ENCODE data around the gene FAM163B. TPM values are rescaled to one million over a fixed set of nuclear protein-coding genes. Genes with fewer than 3 reads are reported as not detected.

The FAM163B gene
- total RNA-seq, 1 experiment from 2014 or later: 2.0 TPM

GRCh38 chr9:133599470-133600173 is 9.6 kb downstream of the FAM163B start (continued):
- no peak for TF ChIP-seq TCF7 (CRISPR knock-in tag; IDR thresholded peaks at IDR 0.05; ENCODE audit: low read depth)
- TF ChIP-seq ATF3 (CRISPR knock-in tag; conservative IDR thresholded peaks at IDR 0.05): no peak

GRCh38 chr9:133598978-133599377 is 10.2 kb downstream of the FAM163B start:
- Mint-ChIP-seq H3K36me3 (peaks cover 18% of the 10 kb centered on the region), H3K4me3 (no peak overlapping the region), H3K27me3 (ENCODE audit: low read depth) (peaks cover 15% of the 10 kb centered on the region), H3K4me1 (peaks cover 3% of the 10 kb centered on the region; the same call in 1 of the 2 replicates), H3K27ac (no peak overlapping the region), H3K9me3 (peaks cover 27% of the 10 kb centered on the region)
- TF ChIP-seq E2F4 (CRISPR knock-in tag; IDR thresholded peaks at IDR 0.05; ENCODE audit: borderline replicate concordance, low read depth) (no peak), RORB (CRISPR knock-in tag; IDR thresholded peaks at IDR 0.05) (no peak), KAT7 (CRISPR knock-in tag; IDR thresholded peaks at IDR 0.05; ENCODE audit: borderline replicate concordance) (no peak), NR1H2 (CRISPR knock-in tag; IDR thresholded peaks at IDR 0.05) (no peak), FOXP1 (CRISPR knock-in tag; IDR thresholded peaks at IDR 0.05; ENCODE audit: borderline replicate concordance) (no peak)
- ATAC-seq (no peak), DNase-seq (ENCODE audit: low spot score) (no peak)
- ChIA-PET POLR2A (no interaction called here), CTCF (no interaction called here)

- no peak for TF ChIP-seq ZNF281 (CRISPR knock-in tag; IDR thresholded peaks at IDR 0.05)
- peak; percentile 100 for TF ChIP-seq ZNF317 (CRISPR knock-in tag; IDR thresholded peaks at IDR 0.05; ENCODE audit: borderline replicate concordance, low read depth)
- DNase-seq (ENCODE audit: low spot score) (no peak), ATAC-seq (no peak)
- H3K4me1 Mint-ChIP-seq: peaks cover 3% of the 10 kb centered on the region; the same call in 1 of the 2 replicates
- ChIA-PET CTCF (interaction anchor here (0.7 to 1.0 kb wide), 3 partner anchors 12 to 44 kb away, joined by 3 read pairs; no protein-coding TSS in a partner anchor), POLR2A (no interaction called here)
- peaks cover 27% of the 10 kb centered on the region for H3K9me3 Mint-ChIP-seq
- no peak overlapping the region for H3K27ac Mint-ChIP-seq
- H3K27me3 Mint-ChIP-seq (ENCODE audit: low read depth): peaks cover 17% of the 10 kb centered on the region
- no peak overlapping the region for H3K4me3 Mint-ChIP-seq
- H3K36me3 Mint-ChIP-seq: peaks cover 18% of the 10 kb centered on the region
Measured at GRCh38 chr9:133597316-133597957, 11.8 kb downstream of the FAM163B start.

- CTCF ChIA-PET: no interaction called here
- POLR2A ChIA-PET: no interaction called here
- ATAC-seq (no peak), DNase-seq (ENCODE audit: low spot score) (no peak)
- TF ChIP-seq FOXP4 (CRISPR knock-in tag; IDR thresholded peaks at IDR 0.05): no peak
- TF ChIP-seq JUN (CRISPR knock-in tag; IDR thresholded peaks at IDR 0.05): no peak
- TF ChIP-seq PRDM15 (CRISPR knock-in tag; IDR thresholded peaks at IDR 0.05): no peak
- no peak for TF ChIP-seq SMAD4 (CRISPR knock-in tag; IDR thresholded peaks at IDR 0.05)
- no peak for TF ChIP-seq NR1H2 (CRISPR knock-in tag; IDR thresholded peaks at IDR 0.05)
- TF ChIP-seq MXD4 (CRISPR knock-in tag; IDR thresholded peaks at IDR 0.05; ENCODE audit: borderline replicate concordance): no peak
- no peak for TF ChIP-seq RORB (CRISPR knock-in tag; IDR thresholded peaks at IDR 0.05)
- no peak for TF ChIP-seq ZNF219 (CRISPR knock-in tag; IDR thresholded peaks at IDR 0.05; ENCODE audit: borderline replicate concordance)
- peaks cover 18% of the 10 kb centered on the region for H3K36me3 Mint-ChIP-seq
- H3K9me3 Mint-ChIP-seq: peaks cover 27% of the 10 kb centered on the region
- H3K27me3 Mint-ChIP-seq (ENCODE audit: low read depth): peaks cover 17% of the 10 kb centered on the region
- H3K4me3 Mint-ChIP-seq: no peak overlapping the region
- no peaks in the 10 kb centered on the region for H3K4me1 Mint-ChIP-seq
- H3K27ac Mint-ChIP-seq: no peak overlapping the region
Measured at GRCh38 chr9:133595910-133596309, 13.3 kb downstream of the FAM163B start.

All from WTC11 (cell line).